Endometrium (tissue), 2 donors: ENCODE measurements around the gene SLC35F6.
"Not testable (repeated sequence)": the region's sequence is repeated elsewhere in the genome, so short reads cannot be mapped to it uniquely, and the experiment has no call there.

ENCODE experiments used
- FAIRE-seq: peaks from 2 replicates; lab custom pipeline; 2012; peaks lifted over from hg19 to GRCh38; lab: Jason Lieb, UNC
- donor health status: control.
- donor health status: control.

SLC35F6 gene

GRCh38 chr2:26731714-26732113 lies 32.4 kb upstream of the SLC35F6 start:
- FAIRE-seq, result no peak

DNA sequence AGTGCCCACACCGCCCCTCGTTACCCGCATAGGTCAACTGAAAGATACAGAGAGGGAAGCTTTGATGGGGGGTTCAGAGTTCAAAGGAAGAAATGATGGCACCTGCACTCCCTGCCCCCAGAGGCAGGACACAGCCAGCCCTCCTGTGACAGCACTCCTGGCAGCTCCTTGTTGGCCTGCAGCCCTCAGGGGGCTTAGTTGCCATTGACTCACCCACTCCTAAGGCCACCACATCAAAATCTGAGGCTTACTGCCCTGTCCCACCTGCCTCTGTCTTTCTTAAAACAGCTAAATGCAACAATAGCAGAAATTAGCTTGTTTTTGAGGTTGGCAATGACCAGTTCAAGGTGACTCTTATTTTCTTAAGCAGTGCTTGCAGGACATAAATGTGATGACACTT lies 31.6 kb upstream of the SLC35F6 start:
- no peak for FAIRE-seq

GRCh38 chr2:26733413-26733812 lies 30.7 kb upstream of the SLC35F6 start:
- no peak for FAIRE-seq

GRCh38 chr2:26735097-26735496 lies 29.0 kb upstream of the SLC35F6 start:
- no peak for FAIRE-seq

DNA sequence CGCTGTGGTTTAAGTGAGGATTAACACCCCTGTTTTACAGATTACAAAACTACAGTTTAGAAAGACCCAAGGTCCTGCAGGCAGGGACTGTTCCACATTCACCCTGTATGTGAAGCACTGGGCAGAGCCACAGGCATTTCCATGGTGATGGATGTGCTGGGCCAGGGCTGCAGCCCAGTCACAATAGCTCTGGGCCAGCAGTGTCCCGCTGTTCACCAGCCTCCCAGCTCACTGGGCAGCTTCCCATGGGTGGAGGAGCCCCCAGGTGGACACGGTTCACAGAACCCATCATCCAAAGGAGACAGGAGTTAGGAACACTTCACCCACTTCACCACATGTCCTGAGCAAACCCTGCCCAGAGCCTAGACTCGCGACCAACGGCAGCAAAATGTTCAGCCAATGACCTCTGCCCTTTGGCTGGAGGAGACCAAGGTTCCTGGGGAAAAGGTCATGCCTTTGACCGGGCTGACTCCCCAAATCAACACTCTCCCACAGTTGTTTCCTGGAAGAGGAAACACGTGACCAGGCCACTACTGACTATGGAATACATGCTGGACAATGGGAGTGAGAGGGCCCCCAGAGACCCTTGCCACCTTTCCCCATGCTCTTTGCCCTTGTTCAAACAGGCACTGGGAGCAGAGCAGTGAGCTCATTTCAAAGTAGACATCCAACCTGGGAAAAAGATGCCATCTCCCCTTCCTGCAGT lies 28.0 kb upstream of the SLC35F6 start:
- FAIRE-seq, result no peak

DNA sequence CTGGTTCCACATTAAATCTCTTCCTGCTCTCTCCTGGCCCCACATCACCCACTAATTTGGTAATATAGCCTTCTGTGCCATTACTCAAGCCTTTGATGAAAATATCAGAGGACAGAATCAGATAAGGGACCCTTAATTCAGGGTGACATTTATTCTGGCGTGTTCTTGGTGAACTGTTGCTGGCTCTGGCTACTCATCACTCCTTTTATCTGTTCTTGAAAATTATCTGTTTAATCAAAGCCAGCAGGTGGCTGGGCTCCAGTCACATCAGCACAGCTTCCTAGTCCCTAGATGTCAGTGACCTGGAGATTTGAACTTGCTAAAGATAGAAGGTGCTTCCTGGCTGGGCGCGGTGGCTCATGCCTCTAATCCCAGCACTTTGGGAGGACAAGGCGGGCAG lies 26.9 kb upstream of the SLC35F6 start:
- FAIRE-seq, result no peak

DNA sequence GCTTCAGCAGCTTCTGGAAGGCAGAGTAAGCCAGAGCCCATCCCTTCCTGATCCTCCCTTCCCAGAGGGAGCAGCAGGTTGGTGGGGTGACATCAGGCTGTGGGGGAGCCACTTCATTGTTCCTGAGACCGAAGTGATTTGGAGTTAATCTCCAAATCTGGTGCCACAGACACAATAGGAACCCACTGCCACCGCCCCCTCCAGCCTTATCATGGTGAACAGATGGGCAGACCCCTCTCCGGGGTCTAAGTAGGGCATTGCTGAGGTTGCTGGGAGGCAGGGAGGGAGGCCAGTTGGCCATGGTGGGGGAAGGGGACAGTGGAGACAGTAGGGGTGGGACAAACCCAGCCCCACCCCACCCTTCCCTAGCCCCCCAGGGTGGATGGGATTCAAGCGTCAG lies 25.6 kb upstream of the SLC35F6 start:
- no peak for FAIRE-seq

GRCh38 chr2:26739514-26739913 lies 24.6 kb upstream of the SLC35F6 start:
- FAIRE-seq, result no peak

DNA sequence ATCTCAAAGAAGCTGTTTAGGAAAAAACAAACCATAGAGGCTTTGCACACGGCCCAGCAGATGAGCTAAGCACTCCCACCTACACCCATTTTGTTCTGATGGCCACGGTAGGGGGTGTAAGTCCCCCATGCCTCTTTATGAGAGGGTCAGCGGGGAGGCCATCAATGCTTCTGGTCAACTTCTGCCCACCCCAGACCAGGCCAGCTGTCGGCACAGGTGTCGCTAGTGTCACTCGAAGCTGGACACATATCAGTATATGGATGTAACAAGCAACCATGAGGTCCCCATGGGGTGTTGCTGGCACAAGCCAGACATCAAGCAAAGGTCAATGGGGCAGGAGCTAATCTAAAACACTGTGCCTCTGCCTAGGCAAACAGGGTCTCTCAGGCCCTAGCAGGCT lies 23.7 kb upstream of the SLC35F6 start:
- no peak for FAIRE-seq

DNA sequence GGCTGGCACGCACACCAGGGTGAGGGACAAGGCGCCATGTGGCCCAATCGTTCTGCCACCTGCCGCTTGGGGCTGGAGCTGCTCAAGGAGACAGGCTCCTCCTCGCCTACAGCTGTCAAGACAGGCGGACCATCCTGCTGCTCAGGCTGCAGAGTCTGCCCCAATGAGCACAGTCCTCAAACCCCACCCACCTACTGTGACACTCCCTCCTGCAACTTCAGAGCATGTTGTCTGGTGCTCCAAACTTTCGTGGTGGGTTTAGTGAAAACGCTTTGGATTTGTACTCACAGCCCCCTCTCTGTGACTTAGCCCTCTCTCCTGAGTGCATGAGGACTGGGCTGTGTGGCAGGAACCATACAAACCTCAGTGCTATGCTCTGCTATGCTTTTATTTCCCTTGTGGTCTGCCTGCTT lies 23.2 kb upstream of the SLC35F6 start:
- no peak for FAIRE-seq

DNA sequence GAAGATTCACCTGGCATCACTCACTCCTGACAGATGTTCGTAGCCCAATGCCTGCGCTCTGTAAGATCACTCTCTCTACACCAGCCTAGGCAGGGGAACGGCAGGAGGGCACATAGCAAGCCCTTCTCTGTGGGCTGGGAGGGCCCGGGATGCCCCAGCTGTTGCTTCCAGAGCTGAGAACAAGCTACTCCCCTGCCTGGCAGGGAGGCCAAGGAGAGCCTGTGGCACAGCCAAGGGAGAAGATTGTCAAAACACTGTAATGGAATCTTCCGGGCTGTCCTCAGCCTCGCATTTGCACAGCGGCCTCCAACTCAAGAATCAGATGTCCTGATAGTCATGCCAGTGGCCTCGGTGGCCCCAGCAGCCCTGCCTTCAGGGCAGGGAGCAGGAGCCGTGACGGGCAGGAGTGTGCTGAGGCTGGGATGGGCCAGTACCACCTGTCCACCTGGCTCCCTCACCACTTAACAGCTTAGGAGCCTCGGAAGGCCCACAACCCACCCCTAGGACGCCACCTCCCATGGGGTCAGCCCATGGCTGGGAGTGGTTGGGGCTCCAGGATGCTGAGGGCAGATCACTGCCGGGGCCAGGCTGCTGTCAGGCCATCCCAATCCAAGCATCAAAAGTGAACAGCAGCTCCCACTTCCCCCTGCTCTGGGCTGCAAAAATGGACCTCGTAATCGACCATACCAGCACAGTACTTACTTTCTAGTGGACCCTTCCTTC lies 21.9 kb upstream of the SLC35F6 start:
- FAIRE-seq, result no peak

DNA sequence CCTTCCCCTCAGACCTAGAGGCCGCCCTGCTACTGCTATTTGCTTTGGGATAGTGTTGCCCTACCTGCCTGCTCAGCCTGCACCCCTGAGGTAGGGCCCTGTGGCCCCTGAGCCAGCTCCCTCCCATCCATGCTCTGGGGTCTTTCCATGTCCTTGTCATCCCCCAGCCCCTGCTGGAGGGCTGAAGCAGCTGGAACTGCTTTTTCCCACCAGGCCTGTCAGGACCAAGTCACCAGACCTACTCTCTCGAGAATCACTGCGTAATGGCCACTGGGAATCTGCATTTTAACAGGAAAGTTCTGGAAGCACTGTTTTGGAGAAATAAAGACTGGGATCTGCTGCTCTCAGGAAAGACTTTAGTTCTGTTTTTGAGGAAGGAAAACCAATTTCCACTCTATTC lies 20.2 kb upstream of the SLC35F6 start:
- no peak for FAIRE-seq

DNA sequence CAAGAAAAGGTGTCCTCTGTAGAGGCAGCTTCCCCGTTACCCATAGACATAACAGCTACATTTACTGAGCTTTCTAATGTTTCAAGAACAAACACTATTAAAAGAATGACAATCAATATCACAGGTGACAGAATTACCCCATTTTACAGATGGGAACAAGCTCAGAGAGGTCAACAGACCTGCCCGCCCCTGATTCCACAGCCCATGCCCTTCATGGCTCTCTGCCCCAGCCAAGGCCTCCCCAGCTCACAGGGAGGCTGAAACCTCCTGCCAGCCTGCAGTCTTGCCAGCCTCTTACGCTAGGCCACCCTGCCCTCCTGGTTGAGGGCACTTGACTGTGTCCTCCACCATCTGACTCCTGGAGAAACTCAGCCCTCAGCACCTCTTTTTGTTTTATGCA lies 19.1 kb upstream of the SLC35F6 start:
- no peak for FAIRE-seq

- no peak for FAIRE-seq
Measured at GRCh38 chr2:26745609-26746327, 18.3 kb upstream of the SLC35F6 start.

DNA sequence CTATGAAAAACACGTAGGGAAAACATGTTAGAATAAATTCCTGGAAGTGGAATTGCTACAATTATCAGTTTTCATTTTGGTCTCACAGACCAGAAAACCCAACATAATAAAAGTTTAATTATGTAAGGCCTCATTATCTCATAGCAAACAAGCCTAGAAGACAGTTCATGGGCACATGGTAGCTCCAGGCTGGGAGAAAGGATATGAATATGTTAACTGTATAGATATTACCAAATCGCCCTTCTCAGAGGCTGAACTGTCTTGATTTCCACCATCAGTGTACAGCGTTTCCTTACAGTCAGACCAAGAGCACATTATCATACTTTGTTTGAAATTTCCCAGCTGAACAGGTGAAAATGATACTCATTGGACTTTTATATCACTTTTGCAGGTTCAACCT lies 17.1 kb upstream of the SLC35F6 start:
- no peak for FAIRE-seq

GRCh38 chr2:26749787-26750420 lies 14.2 kb upstream of the SLC35F6 start:
- FAIRE-seq, result not testable (repeated sequence)

- FAIRE-seq, result not testable (repeated sequence)
Measured at GRCh38 chr2:26750467-26750866, 13.6 kb upstream of the SLC35F6 start.

DNA sequence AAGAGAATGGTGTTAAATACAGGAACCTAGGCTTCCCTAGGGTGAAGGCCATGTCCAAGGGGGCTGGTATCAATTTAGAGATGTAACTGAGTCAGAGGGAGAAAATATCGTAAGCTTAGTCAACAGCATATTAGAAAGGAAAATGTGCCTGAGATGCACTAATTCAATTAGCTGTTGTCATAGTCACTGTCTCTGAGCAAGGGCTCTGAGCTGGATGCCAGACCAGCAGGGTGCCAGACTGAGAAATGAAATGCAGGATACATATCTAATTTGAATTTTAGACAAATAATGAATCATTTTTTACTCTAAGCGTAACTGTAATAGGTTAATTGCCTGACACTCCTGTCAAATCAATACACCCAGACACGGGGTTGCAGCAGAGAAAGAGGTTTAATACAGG lies 11.4 kb upstream of the SLC35F6 start:
- no peak for FAIRE-seq

GRCh38 chr2:26754539-26754938 lies 9.5 kb upstream of the SLC35F6 start:
- no peak for FAIRE-seq

- no peak for FAIRE-seq
Measured at GRCh38 chr2:26754972-26755670, 9.0 kb upstream of the SLC35F6 start.

DNA sequence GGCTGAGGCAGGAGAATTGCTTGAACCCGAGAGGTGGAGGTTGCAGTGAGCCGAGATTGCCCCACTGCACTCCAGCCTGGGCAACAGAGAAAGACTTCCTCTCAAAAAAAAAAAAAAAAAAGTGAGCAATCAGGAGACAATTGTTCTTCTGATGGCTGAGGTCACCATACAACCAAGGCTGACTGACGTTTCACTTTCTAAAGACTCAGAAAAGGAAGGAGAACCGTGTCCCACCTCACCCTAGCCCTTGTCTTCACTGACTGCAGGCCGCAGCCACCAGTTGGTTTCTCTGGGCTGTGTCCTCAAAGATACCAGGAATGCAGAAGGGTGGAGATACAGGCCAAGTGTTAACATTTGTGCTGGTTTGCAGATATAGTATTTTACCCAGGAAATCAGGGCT lies 7.7 kb upstream of the SLC35F6 start:
- no peak for FAIRE-seq
